HL-60/S4 treated with retinoic acid at 250 ng/mL for 4 days and 3 days (cell line): ENCODE measurements around the gene PIP5K1C.

Experiments
- in situ Hi-C: fragments of 300-500 bp; cut with MboI; formaldehyde crosslinking; loops from 2 replicates; pipeline ENCODE4 v1.7.0; 2022; ENCODE audit warnings: low sequenced_read_pairs

Gene PIP5K1C

DNA sequence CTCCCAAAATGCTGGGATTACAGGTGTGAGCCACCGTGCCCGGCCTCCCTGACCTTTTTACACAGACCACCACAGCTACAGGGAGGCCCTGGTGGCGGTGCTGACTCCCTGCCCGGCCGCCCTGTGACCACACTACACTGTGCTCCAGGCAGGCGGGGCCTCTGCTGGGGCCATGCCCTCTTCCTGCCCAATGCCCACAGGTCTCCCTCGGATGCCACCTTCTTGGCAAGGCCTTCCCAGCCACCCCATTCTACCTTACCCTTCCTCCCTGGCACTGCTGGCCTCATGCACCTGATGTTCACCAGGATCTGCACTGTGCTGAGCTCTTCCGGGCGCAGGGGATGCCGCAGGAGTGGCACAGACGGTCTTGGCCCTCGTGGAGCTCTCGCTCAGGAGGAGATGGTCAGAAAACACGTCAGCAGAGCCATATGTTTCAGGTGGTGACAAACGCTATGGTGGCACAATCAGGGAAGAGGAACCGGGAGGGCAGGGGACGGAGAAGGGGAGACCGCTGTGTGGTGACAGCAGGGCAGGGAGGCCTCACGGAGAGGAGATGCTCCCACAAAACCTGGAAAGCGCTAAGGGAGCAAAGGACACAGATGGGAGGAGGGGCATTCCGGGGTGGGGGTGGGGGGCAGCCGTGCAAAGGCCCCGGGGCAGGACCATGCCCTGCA lies 4.1 kb downstream of the PIP5K1C start:
- in situ Hi-C loops: no loop called here

DNA sequence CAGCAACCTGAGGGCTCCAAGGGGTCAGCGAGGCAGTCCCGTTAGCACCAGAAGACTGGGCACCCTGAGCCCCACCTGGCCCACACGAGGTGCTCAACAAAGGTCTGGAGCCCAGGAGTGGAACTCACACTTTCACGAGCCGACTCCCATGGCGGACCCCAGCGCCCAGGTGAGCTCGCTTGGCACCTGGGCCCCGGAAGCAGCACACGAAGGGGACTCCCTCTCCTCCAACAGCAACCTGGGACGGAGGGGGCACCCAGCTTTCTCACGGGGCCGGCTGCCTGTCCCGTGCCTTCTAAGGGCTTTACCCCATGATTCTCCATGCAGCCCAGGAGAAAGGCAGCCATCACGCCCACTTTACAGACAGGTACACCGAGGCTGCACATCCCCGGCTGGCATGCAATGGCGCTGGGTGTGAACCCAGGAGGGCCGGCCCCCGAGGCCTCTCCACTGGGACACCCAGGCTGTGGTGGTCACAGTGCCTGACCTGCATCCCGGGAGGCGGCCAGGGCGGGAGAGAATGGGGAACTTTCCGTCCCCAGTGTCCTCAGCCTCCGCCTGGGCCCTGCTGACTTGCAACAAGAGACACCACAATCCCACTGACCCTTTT lies 5.0 kb downstream of the PIP5K1C start:
- in situ Hi-C loops: no loop called here

DNA sequence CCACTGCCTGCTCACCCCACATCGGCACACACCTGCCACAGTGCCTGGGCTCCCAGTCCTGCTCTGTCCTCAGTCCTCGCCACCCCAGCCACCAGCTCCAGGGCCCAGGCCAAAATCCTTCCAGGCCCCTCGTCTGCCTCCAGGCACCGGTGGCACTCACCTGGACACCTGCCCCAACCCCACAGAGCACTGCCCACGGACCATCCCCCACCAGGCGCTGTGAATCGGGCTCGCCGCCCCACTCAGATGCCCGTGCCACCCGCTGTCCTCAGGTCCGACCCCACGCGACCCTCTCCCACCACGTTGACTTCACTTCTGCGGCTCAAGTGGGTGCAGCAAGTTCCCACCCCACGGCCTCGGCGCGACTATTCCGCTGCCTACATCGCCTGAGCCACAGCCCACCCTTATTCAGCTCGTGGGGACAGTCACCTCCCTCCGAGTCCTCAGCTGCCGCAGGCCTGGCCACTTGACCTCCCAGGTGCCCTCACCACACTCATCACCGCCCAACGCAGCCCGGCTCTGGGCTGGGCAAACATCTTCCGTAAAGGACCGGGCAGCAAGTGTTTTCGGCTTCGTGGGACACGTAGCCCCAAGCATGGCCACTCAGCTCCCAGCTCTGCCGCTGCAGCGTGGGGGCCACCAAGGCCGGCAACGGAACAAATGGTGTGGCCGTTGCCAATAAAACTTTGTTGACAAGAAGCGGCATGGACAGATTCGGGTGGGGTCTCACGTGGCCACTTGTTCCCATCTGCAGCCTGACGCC lies 5.7 kb downstream of the PIP5K1C start:
- in situ Hi-C loops: no loop called here

DNA sequence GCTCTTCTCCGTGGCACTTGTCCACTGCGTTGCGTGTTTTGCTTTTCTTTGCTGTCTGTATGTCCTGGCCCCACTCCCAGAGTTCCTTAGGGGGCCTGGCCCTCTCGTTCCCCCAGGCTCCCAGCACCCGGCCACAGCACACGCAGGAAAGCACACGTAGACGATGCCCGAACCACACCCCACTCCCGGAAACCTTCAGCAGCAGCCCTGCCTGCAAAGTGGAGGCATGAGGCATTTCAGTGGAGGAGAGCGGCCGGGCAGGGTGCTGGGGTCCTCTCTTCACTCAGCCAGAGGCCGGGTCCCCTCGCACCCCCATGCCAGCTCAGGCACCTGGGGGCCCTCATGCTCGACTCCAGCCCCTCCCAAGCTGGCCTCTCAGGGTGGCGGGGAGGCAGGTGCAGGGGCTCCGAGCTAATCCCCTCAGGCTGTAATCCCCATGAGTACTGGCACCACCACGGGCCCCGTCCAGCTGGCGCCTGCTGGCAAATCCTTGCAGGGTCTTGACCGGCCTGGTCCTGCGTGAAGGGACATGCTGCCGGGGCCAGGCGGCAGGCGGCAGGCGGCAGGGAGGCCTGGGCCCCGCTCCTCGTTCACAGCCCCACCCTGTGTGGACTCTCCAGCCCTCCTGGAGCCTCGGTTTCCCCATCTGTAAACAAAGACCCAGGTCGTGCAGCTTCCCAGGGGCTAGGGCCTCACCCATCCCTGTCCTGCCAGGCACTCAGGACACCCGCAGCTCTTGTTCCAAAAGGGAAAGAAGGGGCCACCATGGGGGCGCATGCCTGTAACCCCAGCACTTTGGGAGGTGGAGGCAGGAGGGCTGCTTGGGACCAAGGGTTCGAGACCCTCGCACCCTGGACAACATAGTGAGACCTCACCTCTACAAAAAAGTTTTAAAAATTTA lies 7.0 kb downstream of the PIP5K1C start:
- in situ Hi-C loops: no loop called here

DNA sequence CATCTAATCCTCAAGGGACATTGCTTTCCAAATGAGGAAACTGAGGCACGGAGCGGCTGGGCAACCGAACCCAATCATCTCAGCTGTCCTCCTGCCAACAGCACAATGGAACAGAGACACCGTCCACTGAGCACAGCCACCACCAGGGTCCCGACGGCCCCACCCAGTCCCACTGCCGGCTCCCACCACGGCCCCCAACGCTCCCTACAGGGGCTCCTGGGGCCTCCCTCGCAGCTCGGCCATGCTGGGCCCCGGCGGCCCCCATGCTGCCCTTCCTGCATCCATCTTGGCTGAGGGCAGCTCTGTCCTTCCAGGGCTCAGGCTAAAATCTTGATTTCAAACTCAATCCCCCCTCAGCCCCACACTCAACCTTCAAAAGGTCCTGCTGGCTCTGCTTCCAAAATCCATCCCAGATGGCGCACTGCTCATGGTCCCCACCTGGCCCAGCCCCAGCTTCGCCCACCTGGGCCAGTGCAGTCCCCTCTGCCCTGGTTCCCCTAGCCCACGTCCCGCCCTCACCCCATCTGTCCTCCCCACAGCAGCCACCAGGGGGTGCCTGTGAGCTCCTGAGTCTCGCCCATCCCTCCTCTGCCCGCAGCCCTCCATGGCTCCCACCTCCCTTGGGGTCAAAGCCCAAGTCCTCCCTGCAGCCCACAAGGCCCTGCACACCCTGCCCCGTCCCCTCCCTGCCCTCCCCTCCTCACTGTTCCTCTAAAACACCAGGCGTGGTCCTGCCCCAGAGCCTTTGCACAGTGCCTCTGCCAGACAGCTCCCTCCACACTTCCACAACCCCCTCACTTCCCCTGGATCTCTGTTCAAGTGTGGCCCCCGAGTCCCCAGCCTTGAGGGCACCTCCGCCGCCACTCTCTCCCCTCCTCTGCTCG lies 7.9 kb downstream of the PIP5K1C start:
- in situ Hi-C loops: no loop called here

- in situ Hi-C loops: no loop called here
Observed at GRCh38 chr19:3691726-3692125, 8.5 kb downstream of the PIP5K1C start.

DNA sequence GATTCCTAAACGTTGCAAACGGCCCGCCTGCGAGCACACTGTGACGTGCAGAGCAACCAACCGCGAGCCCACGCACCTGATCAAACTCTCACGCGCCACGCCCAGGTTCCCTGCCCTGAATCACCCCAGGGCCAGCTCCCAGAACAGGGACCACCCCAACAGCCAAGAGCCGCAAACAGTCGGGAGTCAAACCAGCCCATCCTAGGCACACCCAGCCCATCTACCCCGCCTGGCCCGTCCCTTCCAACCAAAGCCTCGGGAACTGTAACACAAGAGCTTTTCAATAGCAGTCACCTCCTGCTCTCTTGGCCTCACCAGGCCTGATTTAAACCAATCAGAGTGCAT lies 8.9 kb downstream of the PIP5K1C start:
- in situ Hi-C loops: no loop called here

- in situ Hi-C loops: no loop called here
Observed at GRCh38 chr19:3690551-3691371, 9.5 kb downstream of the PIP5K1C start.

DNA sequence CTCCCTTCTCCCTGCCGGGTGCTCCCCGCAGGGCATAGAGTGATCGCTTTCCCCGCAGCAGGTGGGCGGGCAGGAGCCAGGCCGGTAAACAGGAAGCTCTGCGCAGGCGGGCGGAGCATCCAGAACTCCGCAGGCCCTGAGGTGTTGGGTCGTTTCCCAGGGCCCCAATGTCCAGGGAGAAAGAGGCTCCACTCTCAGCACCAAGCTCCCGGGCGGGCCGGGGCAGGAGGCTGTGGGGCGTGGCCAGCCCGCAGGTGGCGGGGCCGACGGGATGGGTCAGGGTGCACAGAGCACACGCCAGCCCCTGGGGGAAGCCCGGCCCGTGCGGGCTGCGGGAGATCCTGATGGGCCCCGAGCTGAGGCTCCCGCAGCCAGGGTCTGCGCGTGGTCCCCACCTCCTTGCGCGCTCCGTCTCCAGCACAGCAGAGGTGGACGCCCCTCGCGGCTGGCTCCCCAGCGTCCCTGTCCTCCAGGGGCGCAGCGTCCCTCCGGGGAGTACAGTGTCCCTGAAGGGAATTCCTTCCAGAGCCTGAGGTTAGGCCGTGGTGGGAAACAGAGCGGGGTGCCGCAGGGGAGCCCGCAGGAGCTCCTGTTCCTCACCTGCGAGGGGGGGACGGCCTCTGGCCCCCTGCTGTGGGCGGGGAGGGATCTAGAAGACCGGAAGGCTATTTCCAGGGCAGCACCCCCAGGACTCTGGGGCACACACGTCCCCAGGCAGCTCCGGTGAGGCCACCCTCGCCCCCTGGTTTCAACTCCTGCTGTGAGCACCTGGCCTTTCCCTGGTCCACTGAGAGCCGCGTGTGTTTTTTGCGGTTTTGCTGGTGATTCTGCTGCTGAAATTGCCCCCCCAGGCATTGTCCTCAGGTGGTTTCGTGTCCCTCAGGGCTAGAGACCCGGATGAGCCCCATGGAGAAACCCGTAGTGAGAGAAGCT lies 12.2 kb downstream of the PIP5K1C start:
- in situ Hi-C loops: no loop called here

DNA sequence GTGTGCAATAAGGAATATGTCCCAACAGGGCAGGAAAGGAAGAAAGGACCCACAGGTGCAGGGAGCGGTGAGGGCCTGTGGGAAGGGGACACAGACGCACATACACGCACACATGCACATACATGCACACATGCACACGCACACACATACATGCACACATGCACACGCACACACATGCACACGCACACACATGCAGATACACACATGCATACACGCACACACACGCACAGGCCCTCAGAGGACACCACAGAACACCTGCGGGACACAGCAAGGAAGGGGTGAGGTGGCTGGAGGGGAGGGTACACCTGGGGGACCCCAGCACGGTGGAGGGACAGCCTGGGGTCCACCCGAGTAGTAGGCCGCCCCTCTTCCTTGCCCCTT lies 12.9 kb downstream of the PIP5K1C start:
- in situ Hi-C loops: no loop called here

GRCh38 chr19:3684817-3685410 lies 15.4 kb downstream of the PIP5K1C start:
- in situ Hi-C loops: no loop called here

- in situ Hi-C loops: no loop called here
Observed at GRCh38 chr19:3684054-3684816, 16.0 kb downstream of the PIP5K1C start.

DNA sequence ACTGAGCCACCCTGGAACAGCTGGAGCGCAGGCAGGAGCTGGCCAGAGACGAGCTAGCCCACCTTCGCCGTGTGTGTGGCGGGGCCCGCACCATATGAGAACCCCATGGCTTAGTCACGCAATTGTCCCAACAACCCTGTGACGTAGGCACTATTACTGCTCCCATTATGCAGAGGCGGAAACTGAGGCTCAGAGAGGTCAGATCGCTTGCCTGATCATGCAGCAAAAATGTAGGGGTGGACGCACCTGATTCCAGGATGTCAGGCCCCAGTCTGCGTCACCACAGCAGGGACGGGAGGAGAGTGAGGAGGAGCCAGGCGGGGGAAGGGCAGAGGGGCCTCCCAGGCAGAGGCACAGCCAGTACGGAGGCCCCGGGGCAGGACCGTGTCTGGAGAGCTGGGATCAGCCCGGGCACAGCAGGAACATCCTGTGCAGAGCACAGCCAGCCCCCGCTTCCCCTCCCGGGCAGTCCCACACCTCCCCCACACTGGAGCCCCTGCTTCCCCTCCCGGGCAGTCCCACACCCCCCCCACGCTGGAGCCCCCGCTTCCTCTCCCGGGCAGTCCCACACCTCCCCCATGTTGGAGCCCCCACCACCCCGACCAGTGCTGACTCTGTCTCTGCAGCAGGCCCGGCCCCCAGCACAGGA lies 16.7 kb downstream of the PIP5K1C start:
- in situ Hi-C loops: no loop called here

DNA sequence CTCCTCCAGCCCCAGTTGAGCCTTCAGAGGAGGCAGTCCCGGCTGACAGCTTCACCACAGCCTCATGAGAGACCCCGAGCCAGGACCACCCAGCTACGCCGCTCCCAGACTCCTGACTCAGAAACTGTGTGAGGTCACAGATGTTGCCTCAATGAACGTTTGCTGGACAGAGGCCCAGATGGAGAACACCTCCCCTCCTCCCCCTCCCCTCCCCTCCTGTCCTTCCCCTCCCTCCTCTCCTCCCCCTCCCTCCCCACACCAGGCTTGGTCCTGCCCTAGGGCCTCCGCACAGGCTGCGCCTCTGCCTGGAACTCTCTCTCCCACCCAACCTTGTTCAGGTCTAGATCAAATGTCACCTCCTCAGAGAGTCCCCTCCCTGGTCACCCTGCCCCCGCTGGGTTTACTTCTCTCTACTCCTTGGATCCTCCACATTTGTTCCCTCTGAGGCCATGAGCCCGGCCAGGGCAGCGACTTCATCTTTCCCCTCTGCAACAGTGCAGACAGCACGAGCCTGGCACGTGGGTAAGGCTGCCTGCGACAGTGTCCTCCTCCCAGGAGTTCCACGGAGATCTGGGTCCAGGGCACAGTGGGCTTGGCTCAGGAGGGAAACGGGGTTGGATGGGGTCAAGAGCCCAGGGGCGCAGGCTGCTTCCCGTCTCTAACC lies 17.4 kb downstream of the PIP5K1C start:
- in situ Hi-C loops: no loop called here

- in situ Hi-C loops: no loop called here
Observed at GRCh38 chr19:3682286-3682685, 18.0 kb downstream of the PIP5K1C start.

GRCh38 chr19:3680939-3681338 lies 19.3 kb downstream of the PIP5K1C start:
- in situ Hi-C loops: no loop called here
